ENCODE data around the gene IL27RA.
A peak's percentile ranks its signal among the peaks of the same experiment; 100 is the strongest.

Gene IL27RA

GRCh38 chr19:14066134-14066533, 34.6 kb downstream of the IL27RA start:
- in situ Hi-C loops (cut with MboI; ENCODE audit: low pct_unique_long_range_greater_than_20kb, low sequenced_read_pairs, unreplicated experiment) = loop anchor here (25.0 kb wide), 1 partner anchor 479 kb away; no protein-coding TSS in a partner anchor
- no peak for TF ChIP-seq CTCF (IDR thresholded peaks at IDR 0.05; ENCODE audit: extremely low read depth, insufficient read depth, missing control alignments)
- no peak for DNase-seq (ENCODE audit: low spot score)

- in situ Hi-C loops (cut with MboI; ENCODE audit: low pct_unique_long_range_greater_than_20kb, low sequenced_read_pairs, unreplicated experiment) = loop anchor here (10.0 to 25.0 kb wide), 2 partner anchors 196 to 483 kb away; partner anchors contain the start of gene NANOS3
- no peak for TF ChIP-seq CTCF (IDR thresholded peaks at IDR 0.05; ENCODE audit: extremely low read depth, insufficient read depth, missing control alignments)
Measured at GRCh38 chr19:14070268-14071050, 38.9 kb downstream of the IL27RA start.

GRCh38 chr19:14072535-14073260, 41.1 kb downstream of the IL27RA start, which contains the start of gene MISP3:
TSS of gene MISP3 (plus strand) at chr19:14072786. CDS start at chr19:14073310, 524 bp downstream.
- no peak for DNase-seq (ENCODE audit: low spot score)
- in situ Hi-C loops (cut with MboI; ENCODE audit: low pct_unique_long_range_greater_than_20kb, low sequenced_read_pairs, unreplicated experiment) = loop anchor here (10.0 to 25.0 kb wide), 2 partner anchors 198 to 485 kb away; partner anchors contain the start of gene NANOS3
- TF ChIP-seq CTCF (IDR thresholded peaks at IDR 0.05; ENCODE audit: extremely low read depth, insufficient read depth, missing control alignments) = no peak

More at GRCh38 chr19:14070268-14071050, 38.9 kb downstream of the IL27RA start:
- no peak for DNase-seq (ENCODE audit: low spot score)

DNA sequence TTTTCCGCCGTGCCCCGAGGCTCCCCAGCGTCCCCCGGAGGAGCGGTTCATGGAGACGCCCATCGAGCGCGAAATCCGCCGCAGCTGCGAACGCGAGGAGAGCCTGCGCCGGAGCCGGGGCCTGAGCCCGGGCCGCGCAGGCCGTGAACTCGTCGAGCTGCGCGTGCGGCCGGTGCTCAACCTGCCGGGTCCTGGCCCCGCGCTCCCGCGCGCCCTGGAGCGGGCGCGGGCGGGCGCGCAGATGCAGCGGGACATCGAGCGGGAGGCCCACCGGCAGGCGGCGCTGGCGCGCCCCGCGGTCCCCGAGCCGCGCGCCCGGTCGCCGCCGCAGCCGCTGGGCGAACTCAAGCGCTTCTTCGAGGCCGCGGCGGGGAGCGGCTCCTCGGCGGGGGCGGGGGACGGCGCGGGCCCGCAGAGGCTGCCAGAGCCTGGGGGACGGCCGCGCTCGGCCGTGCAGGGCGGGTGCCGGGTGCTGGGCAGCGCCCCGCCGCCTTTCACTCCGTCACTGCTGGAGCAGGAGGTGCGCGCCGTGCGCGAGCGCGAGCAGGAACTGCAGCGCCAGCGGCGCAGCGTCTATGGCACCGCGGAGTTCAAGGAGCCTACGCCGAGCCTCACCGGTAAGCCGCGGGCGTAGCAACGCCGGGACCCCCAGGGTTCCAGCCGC, 41.8 kb downstream of the IL27RA start:
- DNase-seq (ENCODE audit: low spot score) = peak; percentile 92
- in situ Hi-C loops (cut with MboI; ENCODE audit: low pct_unique_long_range_greater_than_20kb, low sequenced_read_pairs, unreplicated experiment) = loop anchor here (10.0 to 25.0 kb wide), 2 partner anchors 199 to 486 kb away; partner anchors contain the start of gene NANOS3
- TF ChIP-seq CTCF (IDR thresholded peaks at IDR 0.05; ENCODE audit: extremely low read depth, insufficient read depth, missing control alignments) = peak; percentile 88

DNA sequence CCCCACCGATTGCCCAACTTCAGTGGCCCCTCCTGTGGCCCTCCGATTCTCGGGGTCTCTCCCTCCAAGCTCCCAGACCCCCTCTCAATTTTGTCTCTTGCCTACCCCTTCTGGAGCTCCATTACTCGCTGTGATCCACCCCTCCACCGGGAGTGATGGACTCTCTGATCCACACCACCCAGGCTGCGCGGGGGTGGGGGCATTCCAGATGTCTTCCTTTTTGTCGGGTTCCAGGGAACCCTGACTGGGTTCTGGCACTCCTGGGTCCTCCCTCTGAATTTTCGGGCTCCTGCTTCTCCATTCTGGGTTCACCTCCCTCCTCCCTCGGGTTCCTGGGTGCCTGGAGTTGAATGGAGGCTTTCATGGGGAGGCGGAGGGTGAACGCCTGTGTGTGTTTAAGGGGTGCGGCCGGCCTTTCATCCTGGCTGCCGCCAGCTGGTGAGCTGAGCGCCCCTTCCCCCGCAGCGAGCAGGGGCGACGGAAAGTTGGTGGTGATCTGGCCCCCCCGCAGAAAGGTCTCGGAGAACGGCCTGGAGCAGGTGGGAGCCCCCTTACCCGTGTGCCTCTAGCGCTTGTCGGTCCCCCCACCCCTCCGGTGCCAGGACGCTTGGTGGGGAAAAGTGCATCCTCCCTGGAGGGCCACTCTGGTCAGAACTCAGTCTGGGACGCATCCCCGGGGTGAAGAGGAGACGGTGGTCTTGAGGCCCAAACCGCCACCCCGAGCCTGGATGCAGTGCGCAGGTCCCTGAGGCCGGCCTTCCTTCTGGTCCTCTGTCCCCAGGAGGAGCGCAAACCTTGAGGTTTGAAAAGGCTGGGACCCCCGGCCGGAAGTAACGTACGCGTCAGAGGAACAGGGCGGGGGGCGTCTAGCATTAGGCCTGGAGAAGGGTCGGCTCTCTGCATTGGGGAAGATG, 42.6 kb downstream of the IL27RA start:
- peak; percentile 41 for DNase-seq (ENCODE audit: low spot score)
- no peak for TF ChIP-seq CTCF (IDR thresholded peaks at IDR 0.05; ENCODE audit: extremely low read depth, insufficient read depth, missing control alignments)
- in situ Hi-C loops (cut with MboI; ENCODE audit: low pct_unique_long_range_greater_than_20kb, low sequenced_read_pairs, unreplicated experiment) = loop anchor here (10.0 to 25.0 kb wide), 2 partner anchors 199 to 487 kb away; partner anchors contain the start of gene NANOS3

Measured in GM13977 (cell line).